Mesothelial cell of epicardium (in vitro differentiated cells): Measurements from ENCODE around the gene RAB7B. TPM values are rescaled to one million over a fixed set of nuclear protein-coding genes. Genes with fewer than 3 reads are reported as not detected.
A peak's percentile ranks its signal among the peaks of the same experiment; 100 is the strongest.

Source experiments
- DNase-seq, 2 experiments: peaks; one replicate each; pipeline ENCODE4 v3.0.0; 2021; ENCODE audit warnings: low spot score in 2 of 2; ENCODE audit not compliant: unreplicated experiment in 2 of 2
- H3K27ac Mint-ChIP-seq: 2 replicates; pipeline ENCODE4 v1.8.0; 2021; ENCODE audit warnings: mixed read lengths
- H3K27me3 Mint-ChIP-seq: 2 replicates; pipeline ENCODE4 v1.8.0; 2021; ENCODE audit warnings: low read depth, mixed read lengths
- H3K36me3 Mint-ChIP-seq: 2 replicates; pipeline ENCODE4 v1.8.0; 2021; ENCODE audit warnings: mixed read lengths
- H3K4me1 Mint-ChIP-seq: 2 replicates; pipeline ENCODE4 v1.8.0; 2021; ENCODE audit warnings: mixed read lengths
- H3K4me3 Mint-ChIP-seq: 2 replicates; pipeline ENCODE4 v1.8.0; 2021; ENCODE audit warnings: mild to moderate bottlenecking, moderate library complexity, mixed read lengths
- H3K9me3 Mint-ChIP-seq: 2 replicates; pipeline ENCODE4 v1.8.0; 2021; ENCODE audit warnings: mixed read lengths
- total RNA-seq: library from RNA; stranded (reverse); gene quantifications from 3 replicates; pipeline ENCODE4 v1.2.1, GENCODE V29; 2021
- TF ChIP-seq, protein P1 (sequence below): fragments of 200-600 bp; sonication (generic); IDR thresholded peaks from one replicate; pipeline ENCODE4 v1.5.0; 2021; ENCODE audit warnings: antibody characterized with exemption; ENCODE audit not compliant: unreplicated experiment

RAB7B gene
- total RNA-seq, 1 donor from 2014 or later = 1.5 TPM

DNA sequence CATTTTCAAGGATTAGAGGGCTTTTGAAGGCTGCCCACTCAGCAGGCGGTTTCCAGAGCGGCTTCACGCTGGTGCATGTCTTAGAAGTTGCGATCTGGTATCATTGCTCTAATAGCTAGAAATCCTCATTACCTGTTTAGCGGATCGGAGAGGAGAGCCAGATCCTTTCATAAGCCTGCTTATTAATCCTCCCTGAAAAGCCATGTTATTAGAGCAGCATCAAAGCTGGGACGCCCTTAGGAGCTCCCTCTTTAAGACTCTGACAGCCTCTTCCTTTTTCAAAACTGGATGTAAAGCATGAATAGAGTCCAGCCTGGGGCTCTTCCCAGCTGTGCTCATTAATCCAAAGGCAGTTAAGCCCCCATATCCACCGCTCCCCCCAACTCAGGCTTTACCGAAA, 34.4 kb upstream of the RAB7B start:
- Mint-ChIP-seq H3K36me3 (no peaks in the 10 kb centered on the region), H3K27me3 (peaks cover 31% of the 10 kb centered on the region), H3K27ac (no peak overlapping the region), H3K9me3 (peaks cover 3% of the 10 kb centered on the region), H3K4me1 (peaks cover 10% of the 10 kb centered on the region), H3K4me3 (no peak overlapping the region)
- TF ChIP-seq, protein P1, sequence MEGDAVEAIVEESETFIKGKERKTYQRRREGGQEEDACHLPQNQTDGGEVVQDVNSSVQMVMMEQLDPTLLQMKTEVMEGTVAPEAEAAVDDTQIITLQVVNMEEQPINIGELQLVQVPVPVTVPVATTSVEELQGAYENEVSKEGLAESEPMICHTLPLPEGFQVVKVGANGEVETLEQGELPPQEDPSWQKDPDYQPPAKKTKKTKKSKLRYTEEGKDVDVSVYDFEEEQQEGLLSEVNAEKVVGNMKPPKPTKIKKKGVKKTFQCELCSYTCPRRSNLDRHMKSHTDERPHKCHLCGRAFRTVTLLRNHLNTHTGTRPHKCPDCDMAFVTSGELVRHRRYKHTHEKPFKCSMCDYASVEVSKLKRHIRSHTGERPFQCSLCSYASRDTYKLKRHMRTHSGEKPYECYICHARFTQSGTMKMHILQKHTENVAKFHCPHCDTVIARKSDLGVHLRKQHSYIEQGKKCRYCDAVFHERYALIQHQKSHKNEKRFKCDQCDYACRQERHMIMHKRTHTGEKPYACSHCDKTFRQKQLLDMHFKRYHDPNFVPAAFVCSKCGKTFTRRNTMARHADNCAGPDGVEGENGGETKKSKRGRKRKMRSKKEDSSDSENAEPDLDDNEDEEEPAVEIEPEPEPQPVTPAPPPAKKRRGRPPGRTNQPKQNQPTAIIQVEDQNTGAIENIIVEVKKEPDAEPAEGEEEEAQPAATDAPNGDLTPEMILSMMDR = no peak
- no peak for DNase-seq

DNA sequence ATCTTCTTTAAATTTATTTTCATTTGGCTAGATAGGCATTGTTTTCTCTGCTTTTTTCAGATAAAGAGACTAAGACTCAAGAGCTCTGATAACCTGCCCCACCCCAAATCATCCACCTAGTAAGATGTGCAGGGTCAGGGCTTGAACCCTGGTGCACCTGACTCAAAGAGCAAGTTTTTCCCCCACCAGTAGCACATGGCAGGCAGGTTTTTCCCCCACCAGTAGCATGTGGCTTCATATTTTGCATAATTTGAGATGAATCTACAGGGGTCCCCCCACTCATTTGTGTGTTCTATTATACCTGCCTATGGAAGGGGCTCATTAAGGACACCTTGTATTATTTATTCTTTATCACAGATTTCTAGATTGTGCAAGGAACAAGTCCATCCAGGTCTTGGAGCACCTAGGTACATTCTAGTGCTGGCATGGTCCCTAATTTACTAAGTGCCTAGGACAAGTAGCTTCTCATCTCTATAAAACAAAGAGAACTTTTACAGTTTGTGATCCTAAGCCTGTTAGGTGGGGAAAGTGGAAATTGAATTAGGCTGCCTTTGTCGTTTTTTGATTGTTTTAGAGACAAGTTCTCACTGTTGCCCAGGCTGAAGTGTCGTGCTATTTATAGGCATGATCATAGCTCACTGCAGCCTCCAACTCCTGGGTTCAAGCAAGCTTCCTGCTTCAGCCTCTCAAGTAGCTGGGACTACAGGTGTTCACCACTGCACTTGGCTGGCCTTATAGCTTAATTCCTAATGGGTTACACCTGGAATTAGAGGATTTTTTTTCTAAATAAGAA, 33.7 kb upstream of the RAB7B start:
- H3K4me3 Mint-ChIP-seq = no peak overlapping the region

DNA sequence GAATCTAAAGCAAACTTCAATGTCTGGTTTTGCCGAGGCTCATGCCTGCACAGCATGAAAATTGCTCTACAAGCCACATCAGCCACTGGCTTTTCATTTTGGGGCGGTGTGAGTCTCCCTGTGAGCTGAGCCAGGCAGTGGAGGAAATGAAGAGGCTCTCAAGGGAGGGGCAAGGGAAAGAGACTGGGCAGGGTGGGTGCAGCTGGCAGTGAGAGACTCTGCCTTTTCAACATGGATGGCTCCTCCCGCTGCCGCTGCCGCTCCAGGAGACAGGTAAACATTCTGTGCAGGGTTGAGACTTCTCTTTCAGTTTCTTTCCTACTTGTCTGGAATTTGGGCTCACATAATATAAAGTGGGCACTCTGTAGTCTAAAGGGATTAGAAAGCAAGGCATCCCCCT, 31.8 kb upstream of the RAB7B start:
- Mint-ChIP-seq H3K27me3 (peaks cover 22% of the 10 kb centered on the region), H3K36me3 (no peaks in the 10 kb centered on the region), H3K9me3 (peaks cover 3% of the 10 kb centered on the region), H3K27ac (no peak overlapping the region), H3K4me1 (peaks cover 15% of the 10 kb centered on the region), H3K4me3 (no peak overlapping the region)
- TF ChIP-seq, protein P1 = no peak
- DNase-seq = peak in 1 of 2 experiments; percentile 3

More for the DNA sequence above, 33.7 kb upstream of the RAB7B start:
- Mint-ChIP-seq H3K9me3 (peaks cover 3% of the 10 kb centered on the region), H3K27ac (no peak overlapping the region), H3K4me1 (peaks cover 16% of the 10 kb centered on the region), H3K27me3 (peaks cover 31% of the 10 kb centered on the region), H3K36me3 (no peaks in the 10 kb centered on the region)
- DNase-seq = no peak
- TF ChIP-seq, protein P1 = no peak

DNA sequence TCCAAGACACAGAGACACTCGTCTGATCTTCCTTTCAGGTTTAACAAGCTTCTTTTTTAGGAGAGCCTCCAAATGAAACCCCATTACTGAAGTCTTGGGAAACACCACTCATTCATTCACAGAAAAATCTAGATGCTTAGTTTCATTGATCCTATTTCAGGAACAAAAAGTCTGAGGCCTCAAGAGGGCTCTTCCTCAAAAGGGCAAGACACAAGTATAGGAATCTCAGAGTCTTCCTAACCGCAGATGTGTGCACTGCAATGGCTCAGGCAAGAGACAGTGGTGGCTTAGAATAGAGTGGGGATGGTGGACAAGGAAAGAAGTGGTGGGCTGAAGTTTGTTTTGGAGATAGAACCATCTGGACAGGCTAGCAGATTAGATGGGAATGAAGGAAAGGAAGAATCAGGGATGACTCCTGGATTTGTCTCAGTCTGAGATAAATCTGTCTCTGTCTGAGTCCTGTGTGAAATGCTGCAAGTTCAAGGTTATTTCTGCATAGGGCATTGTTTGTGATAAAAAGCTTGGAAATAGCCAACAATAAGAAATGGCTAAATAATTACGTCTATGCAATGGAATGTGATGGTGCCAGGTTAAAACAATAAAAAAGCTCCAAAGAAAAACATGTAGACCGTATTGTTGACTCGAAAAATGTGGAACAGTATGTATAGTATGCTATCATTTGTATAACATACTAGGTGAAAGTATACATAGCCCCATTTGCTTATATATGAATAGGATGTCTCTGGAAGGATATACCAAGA, 29.4 kb upstream of the RAB7B start:
- TF ChIP-seq, protein P1 = no peak
- no peak overlapping the region for H3K27ac Mint-ChIP-seq
- no peaks in the 10 kb centered on the region for H3K36me3 Mint-ChIP-seq
- peaks cover 3% of the 10 kb centered on the region for H3K9me3 Mint-ChIP-seq
- H3K27me3 Mint-ChIP-seq = peaks cover 24% of the 10 kb centered on the region
- DNase-seq = peak in 1 of 2 experiments; percentile 21
- H3K4me3 Mint-ChIP-seq = no peak overlapping the region
- H3K4me1 Mint-ChIP-seq = peaks cover 12% of the 10 kb centered on the region

DNA sequence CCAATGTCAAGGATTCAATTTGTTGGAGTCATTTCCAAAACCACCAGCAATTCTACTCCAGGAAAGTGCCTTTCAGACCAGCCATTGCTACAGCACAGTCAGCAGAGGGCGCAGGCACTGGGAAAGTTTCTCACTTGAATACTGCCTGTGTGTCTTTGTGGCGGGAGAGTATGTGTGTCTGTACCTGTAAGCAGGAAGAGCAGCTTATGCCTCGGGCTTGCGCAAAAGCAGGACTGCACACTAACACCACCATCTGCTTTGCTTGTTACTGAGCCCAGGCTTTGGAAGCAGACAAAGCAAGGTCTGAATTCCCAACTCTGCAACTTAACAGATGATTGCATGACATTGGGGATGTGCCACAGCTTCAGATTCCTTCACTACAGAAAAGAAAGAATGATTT, 27.5 kb upstream of the RAB7B start:
- TF ChIP-seq, protein P1 = peak; percentile 47
- no peak overlapping the region for H3K4me3 Mint-ChIP-seq
- H3K27ac Mint-ChIP-seq = no peak overlapping the region
- H3K36me3 Mint-ChIP-seq = no peaks in the 10 kb centered on the region
- peaks cover 30% of the 10 kb centered on the region for H3K27me3 Mint-ChIP-seq
- peak; percentile 51 to 75 for DNase-seq
- peaks cover 10% of the 10 kb centered on the region for H3K4me1 Mint-ChIP-seq
- H3K9me3 Mint-ChIP-seq = peaks cover 16% of the 10 kb centered on the region
